ENCODE results near the gene TRABD2B. TPM values are rescaled to one million over a fixed set of nuclear protein-coding genes. Genes with fewer than 3 reads are reported as not detected.

Gene TRABD2B
- total and polyA plus RNA-seq, 2 of the 13 experiments (the other 11 are each of a cell fraction or from before 2014, with no cell fraction given): 0.04 TPM; not detected in 1

DNA sequence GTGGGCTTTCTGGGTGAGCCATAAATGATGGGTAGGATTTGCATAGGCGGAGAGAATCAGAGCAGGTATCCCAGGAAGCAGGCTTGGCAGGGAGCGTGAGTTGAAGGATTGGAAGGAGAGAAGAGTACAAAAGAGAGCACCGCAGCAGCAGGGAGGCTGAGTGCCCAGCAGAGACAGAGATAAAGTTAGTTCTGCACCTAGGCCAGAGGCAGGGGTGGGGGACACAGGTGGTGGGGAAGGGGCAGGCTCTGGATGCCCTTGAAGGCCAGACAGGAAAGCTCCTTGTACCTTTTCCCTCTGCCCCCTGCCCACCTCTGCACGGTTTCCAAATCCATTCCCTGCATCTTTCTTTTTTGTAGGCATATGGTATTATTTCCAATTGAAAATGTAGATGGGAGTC, 33.0 kb upstream of the TRABD2B start (continued):
- TF ChIP-seq CCDC6 (CRISPR knock-in tag; IDR thresholded peaks at IDR 0.05): no peak
- TF ChIP-seq, protein P1, sequence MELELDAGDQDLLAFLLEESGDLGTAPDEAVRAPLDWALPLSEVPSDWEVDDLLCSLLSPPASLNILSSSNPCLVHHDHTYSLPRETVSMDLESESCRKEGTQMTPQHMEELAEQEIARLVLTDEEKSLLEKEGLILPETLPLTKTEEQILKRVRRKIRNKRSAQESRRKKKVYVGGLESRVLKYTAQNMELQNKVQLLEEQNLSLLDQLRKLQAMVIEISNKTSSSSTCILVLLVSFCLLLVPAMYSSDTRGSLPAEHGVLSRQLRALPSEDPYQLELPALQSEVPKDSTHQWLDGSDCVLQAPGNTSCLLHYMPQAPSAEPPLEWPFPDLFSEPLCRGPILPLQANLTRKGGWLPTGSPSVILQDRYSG (CRISPR knock-in tag; IDR thresholded peaks at IDR 0.05): no peak
- TF ChIP-seq, protein P2, sequence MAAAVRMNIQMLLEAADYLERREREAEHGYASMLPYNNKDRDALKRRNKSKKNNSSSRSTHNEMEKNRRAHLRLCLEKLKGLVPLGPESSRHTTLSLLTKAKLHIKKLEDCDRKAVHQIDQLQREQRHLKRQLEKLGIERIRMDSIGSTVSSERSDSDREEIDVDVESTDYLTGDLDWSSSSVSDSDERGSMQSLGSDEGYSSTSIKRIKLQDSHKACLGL (CRISPR knock-in tag; IDR thresholded peaks at IDR 0.05): no peak
- TF ChIP-seq ZBTB8A (CRISPR knock-in tag; IDR thresholded peaks at IDR 0.05; ENCODE audit: borderline replicate concordance, low read depth): no peak
- TF ChIP-seq SIX1 (CRISPR knock-in tag; IDR thresholded peaks at IDR 0.05; ENCODE audit: borderline replicate concordance): no peak
- TF ChIP-seq DMAP1 (CRISPR knock-in tag; IDR thresholded peaks at IDR 0.05): no peak

DNA sequence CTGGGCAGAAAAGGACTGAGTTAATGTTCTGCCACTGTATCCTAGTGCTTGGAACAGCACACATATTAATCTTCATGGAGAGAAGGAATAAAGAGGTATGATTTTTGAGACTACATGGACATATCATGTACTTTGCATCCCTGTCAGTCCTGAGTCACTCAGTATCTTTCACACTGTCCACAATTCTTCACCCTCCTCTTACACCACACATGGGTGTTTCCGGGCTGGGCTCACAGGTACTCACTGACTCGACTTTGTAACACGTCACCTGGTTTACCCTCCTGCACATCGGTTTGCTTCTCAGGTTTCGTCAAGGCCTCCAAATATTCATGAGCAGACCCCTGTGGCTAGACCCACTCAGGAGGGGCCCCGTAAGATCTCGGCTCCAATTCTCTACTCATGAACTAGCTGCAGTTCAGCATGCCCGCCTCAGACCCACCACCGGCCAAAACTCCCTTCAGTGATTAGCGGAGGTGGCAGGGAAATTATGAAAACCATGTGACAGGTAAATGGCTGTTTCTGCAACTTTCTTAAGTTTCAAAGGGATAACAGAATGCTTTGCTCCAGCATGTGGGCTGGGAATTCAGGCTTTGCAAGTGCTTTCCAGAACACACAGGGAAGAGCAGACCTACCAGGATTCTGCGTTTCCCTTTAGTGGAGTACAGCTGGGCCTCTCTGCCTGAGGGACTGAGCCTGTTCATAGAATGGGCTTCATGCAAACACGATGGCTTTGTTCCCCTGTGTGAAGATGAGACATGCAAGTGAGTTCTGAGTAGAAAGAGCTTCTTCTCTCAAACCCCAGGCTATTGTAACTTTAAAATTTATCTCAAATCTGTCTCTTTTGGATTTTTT, 31.3 kb upstream of the TRABD2B start:
- no peak overlapping the region for H3K27ac ChIP-seq (ENCODE audit: extremely low read length, insufficient read depth, low read length)
- no peak overlapping the region for H2AFZ ChIP-seq (ENCODE audit: low read length)
- intact Hi-C loops (cut with micrococcal nuclease; ENCODE audit: unreplicated experiment): no loop called here
- no TSS peak for BruUV-seq (replicated peaks)
- no peaks in the 10 kb centered on the region for H3K79me2 ChIP-seq (ENCODE audit: insufficient read depth, low read length)
- H3K9ac ChIP-seq (ENCODE audit: insufficient read depth, low read depth, low read length): no peak overlapping the region
- DNase-seq (ENCODE audit: low spot score) (no peak), ATAC-seq (no peak), FAIRE-seq (no peak)
- 48% methylated on average over 12 of the region's 12 CpGs for WGBS (ENCODE audit: low lambda C conversion rate)
- CTCF ChIA-PET (ENCODE audit: low intra/inter-chr PET ratio, low total read pairs): no interaction called here
- H3K27me3 ChIP-seq (ENCODE audit: control insufficient read depth in 1 of 2, insufficient read depth in 2 of 2, low read length in 2 of 2): peaks cover 0 to 2% of the 10 kb centered on the region in 2 experiments; a peak in 2 of 5 replicates
- in situ Hi-C loops (cut with HindIII; ENCODE audit: extremely low pct_ligation_motif_present, low pct_unique_long_range_greater_than_20kb): no loop called here
- H3K4me3 ChIP-seq (replicated peaks in 1 of 3; ENCODE audit: insufficient read depth in 1 of 3, low read depth in 2 of 3, low read length in 3 of 3): no peak overlapping the region
- no peak overlapping the region for H3K4me2 ChIP-seq (ENCODE audit: low read depth, low read length)
- POLR2A ChIA-PET: no interaction called here
- no peaks in the 10 kb centered on the region for H3K9me3 ChIP-seq (ENCODE audit: low read length)
- 0 out of 2 replicates have a peak, but pooled peaks cover 2% of the 10 kb centered on the region for H4K20me1 ChIP-seq (ENCODE audit: insufficient read depth, low read length)
- H3K36me3 ChIP-seq (replicated peaks in 1 of 2; ENCODE audit: control insufficient read depth in 1 of 2, insufficient read depth in 2 of 2, low read length in 2 of 2): no peaks in the 10 kb centered on the region
- H3K4me1 ChIP-seq (ENCODE audit: insufficient read depth, low read length): no peaks in the 10 kb centered on the region
- TF ChIP-seq RFX1 (IDR thresholded peaks at IDR 0.05) (no peak), ARHGAP35 (CRISPR knock-in tag; IDR thresholded peaks at IDR 0.05; ENCODE audit: borderline replicate concordance) (no peak), ZNF296 (CRISPR knock-in tag; conservative IDR thresholded peaks at IDR 0.05) (no peak), SNAI1 (CRISPR knock-in tag; IDR thresholded peaks at IDR 0.05; ENCODE audit: borderline replicate concordance) (no peak), SIN3A (IDR thresholded peaks at IDR 0.05; ENCODE audit: borderline replicate concordance, low read depth, low read length) (no peak), ZNF510 (CRISPR knock-in tag; IDR thresholded peaks at IDR 0.05; ENCODE audit: low read depth) (no peak), ZNF160 (CRISPR knock-in tag; IDR thresholded peaks at IDR 0.05) (no peak), ZNF331 (CRISPR knock-in tag; IDR thresholded peaks at IDR 0.05) (no peak)
- TF ChIP-seq, protein P3, sequence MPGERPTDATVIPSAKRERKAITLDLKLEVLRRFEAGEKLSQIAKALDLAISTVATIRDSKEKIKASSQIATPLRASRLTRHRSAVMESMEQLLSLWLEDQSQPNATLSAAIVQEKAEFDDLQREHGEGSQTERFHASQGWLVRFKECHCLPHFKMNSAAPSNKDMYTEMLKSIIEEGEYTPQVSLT (CRISPR knock-in tag; IDR thresholded peaks at IDR 0.05; ENCODE audit: borderline replicate concordance, low read depth): no peak
- TF ChIP-seq, protein P4, sequence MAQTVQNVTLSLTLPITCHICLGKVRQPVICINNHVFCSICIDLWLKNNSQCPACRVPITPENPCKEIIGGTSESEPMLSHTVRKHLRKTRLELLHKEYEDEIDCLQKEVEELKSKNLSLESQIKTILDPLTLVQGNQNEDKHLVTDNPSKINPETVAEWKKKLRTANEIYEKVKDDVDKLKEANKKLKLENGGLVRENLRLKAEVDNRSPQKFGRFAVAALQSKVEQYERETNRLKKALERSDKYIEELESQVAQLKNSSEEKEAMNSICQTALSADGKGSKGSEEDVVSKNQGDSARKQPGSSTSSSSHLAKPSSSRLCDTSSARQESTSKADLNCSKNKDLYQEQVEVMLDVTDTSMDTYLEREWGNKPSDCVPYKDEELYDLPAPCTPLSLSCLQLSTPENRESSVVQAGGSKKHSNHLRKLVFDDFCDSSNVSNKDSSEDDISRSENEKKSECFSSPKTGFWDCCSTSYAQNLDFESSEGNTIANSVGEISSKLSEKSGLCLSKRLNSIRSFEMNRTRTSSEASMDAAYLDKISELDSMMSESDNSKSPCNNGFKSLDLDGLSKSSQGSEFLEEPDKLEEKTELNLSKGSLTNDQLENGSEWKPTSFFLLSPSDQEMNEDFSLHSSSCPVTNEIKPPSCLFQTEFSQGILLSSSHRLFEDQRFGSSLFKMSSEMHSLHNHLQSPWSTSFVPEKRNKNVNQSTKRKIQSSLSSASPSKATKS (CRISPR knock-in tag; IDR thresholded peaks at IDR 0.05): no peak
